GM21515 (cell line): ENCODE data around the gene RHOF.

ENCODE experiments used
- ATAC-seq: cut with Tn5 transposase; IDR thresholded peaks from one replicate; pipeline ENCODE4 v1.9.1; 2021; ENCODE audit not compliant: unreplicated experiment

Gene RHOF

GRCh38 chr12:121820056-121820455, 26.6 kb upstream of the RHOF start:
- no peak for ATAC-seq

DNA sequence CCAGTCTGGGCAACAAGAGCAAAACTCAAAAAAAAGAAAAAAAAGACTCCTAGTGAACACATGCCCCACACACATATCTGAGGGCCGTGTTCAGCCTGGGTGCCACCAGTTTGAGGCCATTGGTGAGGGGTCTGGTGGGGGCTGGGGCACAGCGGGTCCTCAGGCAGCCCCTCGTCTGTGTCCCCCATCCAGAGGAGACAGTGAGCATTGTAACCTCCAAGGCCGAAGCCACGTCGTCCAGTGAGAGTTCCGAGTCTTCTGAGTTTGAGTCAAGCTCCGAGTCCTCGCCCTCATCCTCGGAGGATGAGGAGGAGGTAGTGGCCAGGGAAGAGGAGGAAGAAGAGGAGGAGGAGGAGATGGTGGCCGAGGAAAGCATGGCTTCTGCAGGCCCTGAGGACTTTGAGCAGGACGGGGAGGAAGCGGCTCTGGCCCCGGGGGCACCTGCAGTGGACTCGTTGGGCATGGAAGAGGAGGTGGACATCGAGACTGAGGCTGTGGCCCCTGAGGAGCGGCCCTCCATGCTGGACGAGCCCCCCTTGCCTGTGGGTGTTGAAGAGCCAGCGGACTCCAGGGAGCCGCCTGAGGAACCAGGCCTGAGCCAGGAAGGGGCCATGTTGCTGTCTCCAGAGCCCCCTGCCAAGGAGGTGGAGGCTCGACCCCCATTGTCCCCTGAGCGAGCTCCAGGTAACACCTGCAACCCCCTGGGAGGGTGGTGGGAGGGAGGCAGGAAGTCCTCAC, 25.9 kb upstream of the RHOF start:
- ATAC-seq = no peak

DNA sequence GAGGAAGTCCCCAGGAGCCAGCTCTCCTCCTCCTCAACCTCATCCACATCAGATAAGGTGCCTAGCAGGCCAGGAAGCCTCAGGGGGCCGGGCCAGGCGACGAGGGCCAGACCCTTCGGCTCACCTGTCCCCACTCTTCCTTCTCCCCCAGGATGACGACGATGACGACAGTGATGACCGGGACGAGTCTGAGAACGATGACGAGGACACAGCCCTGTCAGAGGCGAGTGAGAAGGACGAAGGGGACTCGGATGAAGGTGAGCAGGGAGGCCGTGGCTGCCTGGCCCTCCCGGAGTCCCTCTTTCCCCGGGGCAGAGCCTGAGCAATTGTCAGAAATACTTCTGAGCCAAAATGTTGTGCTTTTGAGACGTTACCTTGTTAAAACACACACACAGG, 24.2 kb upstream of the RHOF start:
- no peak for ATAC-seq

DNA sequence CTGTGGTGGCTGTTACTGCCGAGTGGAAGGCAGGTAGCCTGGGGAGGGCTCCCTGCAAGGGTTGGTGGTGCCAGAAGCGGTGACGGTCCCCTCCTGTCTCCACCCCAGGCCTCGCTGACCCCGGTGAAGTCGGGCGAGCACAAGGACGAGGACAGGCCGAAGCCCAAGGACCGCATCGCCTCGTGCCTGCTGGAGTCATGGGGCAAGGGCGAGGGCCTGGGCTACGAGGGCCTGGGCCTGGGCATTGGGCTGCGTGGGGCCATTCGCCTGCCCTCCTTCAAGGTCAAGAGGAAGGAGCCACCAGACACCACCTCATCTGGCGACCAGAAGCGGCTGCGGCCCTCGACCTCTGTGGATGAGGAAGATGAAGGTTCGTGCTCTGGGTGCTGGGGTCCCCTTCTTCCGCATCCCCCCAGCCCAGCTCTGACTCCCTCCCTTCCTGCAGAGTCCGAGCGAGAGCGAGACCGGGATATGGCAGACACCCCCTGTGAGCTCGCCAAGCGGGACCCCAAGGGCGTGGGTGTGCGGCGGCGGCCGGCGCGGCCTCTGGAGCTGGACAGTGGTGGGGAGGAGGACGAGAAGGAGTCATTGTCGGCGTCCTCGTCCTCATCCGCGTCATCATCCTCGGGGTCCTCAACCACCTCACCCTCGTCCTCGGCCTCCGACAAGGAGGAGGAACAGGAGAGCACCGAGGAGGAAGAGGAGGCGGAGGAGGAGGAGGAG, 23.6 kb upstream of the RHOF start:
- no peak for ATAC-seq

- ATAC-seq = no peak
Observed at GRCh38 chr12:121815263-121815662, 21.8 kb upstream of the RHOF start.

DNA sequence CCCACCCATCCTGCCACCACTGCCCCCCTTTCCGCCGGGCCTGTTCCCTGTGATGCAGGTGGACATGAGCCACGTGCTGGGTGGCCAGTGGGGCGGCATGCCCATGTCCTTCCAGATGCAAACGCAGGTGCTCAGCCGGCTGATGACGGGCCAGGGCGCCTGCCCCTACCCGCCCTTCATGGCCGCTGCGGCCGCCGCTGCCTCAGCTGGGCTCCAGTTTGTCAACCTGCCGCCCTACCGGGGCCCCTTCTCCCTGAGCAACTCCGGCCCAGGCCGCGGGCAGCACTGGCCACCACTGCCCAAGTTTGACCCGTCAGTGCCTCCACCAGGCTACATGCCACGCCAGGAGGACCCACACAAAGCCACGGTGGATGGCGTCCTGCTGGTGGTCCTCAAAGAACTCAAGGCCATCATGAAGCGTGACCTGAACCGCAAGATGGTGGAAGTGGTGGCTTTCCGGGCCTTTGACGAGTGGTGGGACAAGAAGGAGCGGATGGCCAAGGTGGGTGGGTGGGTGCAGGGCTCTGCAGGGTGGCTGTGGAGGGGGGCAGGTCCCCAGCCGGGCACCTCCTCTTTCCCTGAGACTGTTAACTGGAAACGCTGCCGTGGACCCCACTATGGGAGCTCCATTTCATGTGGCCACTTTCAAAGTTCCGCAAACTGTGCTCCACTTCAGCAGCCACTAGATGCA, 21.1 kb upstream of the RHOF start:
- no peak for ATAC-seq

DNA sequence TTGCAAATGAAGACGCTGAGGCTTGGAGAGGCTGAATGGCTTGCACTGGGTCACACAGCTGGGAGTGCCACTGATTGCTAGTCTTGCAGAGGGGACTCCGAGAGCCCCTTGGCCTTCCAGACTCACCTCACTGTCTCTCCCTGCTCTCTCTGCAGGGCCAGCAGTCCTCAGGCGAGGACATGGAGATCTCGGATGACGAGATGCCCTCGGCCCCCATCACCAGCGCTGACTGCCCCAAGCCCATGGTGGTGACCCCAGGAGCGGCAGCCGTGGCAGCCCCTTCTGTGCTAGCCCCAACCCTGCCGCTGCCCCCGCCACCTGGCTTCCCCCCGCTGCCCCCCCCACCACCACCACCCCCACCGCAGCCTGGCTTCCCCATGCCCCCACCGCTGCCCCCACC, 20.5 kb upstream of the RHOF start:
- no peak for ATAC-seq

DNA sequence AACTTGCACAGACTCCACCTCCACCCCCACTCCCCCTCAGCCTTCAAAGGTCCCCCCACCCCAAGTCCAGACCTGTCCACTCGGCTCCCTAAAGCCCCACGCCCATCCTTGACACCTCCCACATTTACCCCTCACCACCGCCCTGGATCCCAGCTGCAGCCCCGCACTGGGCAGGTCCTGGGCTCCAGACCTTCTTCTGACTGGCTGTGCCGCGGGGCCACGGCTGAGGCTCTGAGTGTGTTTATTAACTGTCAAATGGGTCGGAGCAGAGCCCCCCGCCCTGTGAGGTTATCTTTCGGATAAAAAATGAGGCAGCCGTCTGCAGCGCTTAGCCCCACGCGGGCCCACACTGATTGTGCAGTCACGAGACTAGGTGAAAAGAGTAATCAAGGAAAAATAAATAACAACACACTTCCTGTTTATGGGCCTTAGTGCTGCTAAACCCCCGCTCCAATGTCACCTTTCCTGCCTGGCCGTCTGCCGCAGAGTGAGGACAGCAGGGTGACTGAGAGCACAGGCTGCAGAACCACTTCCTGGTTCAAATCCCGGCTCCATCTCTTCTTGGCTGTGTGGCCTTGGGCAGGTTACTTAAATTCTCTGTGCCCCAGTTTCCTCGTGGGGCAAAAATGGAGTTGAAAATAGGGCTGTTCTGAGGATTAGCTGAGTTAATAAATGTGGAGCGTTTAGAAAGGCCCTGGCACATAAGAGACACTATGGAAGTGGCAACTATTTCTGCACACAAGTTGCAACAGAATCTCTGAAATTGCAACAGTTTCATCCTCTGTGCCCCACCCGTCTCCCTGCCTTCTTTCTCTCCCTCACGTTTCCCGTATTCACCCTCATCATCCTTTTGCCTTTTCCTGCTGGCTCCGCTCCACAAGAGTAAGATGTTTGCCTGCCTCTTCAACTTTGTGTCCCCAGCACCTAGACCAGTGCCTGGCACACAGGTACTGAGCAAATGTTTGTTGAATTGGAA, 19.7 kb upstream of the RHOF start:
- ATAC-seq = no peak

GRCh38 chr12:121812320-121812871, 18.9 kb upstream of the RHOF start:
- no peak for ATAC-seq

- no peak for ATAC-seq
Observed at GRCh38 chr12:121811434-121812319, 18.2 kb upstream of the RHOF start.

DNA sequence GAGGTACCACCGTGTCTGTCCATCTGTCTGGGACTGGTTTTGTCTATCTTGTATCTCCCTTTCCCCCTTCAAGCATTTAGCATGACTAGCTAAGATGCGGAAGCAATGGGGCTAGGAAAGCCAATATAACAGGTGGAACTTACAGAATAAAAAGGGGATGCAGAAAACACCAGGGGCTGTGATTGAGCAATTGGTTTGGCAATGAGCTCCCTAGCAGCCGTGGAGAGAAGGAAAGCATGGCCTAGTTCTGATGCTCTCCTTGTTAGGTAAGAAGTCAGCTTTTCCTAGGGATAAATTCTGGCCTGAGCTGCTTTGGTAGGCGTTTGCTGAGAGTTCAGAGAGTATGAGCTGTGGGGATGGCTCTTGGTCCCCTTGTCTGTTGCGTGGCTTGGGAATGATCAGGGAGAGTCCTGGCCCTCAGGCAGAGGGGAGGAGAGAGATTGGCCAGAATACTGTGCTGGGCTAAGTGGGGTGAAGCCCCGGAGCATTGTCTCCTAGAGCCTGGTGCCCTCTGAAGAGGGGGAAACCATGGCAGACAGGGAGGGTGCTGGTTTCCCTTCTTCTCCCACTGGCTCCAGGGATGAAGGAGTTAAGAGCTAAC, 17.4 kb upstream of the RHOF start:
- ATAC-seq = no peak

DNA sequence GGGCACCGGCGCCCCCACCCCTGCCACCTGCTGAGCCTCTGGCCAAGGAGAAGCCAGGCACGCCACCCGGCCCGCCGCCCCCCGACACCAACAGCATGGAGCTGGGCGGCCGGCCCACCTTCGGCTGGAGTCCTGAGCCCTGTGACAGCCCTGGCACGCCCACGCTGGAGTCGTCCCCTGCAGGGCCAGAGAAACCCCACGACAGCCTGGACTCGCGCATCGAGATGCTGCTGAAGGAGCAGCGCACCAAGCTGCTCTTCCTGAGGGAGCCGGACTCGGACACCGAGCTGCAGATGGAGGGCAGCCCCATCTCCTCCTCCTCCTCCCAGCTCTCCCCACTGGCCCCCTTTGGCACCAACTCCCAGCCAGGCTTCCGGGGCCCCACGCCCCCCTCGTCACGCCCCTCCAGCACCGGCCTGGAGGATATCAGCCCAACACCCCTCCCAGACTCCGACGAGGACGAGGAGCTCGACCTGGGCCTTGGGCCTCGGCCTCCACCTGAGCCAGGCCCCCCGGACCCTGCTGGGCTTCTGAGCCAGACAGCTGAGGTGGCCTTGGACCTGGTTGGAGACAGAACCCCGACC, 16.8 kb upstream of the RHOF start:
- ATAC-seq = no peak

DNA sequence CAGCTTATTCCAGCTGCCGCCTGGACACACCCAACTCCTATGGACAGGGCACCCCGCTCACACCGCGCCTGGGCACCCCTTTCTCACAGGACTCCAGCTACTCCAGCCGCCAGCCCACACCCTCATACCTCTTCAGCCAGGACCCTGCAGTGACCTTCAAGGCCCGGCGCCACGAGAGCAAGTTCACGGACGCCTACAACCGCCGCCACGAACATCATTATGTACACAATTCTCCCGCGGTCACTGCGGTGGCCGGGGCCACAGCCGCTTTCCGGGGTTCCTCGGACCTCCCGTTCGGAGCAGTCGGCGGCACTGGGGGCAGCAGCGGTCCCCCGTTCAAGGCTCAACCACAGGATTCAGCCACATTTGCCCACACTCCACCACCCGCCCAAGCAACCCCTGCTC, 16.2 kb upstream of the RHOF start:
- no peak for ATAC-seq

- ATAC-seq = no peak
Observed at GRCh38 chr12:121808623-121809022, 15.1 kb upstream of the RHOF start.

GRCh38 chr12:121807642-121808347, 14.3 kb upstream of the RHOF start:
- ATAC-seq = no peak

GRCh38 chr12:121806546-121807423, 13.3 kb upstream of the RHOF start:
- ATAC-seq = no peak

DNA sequence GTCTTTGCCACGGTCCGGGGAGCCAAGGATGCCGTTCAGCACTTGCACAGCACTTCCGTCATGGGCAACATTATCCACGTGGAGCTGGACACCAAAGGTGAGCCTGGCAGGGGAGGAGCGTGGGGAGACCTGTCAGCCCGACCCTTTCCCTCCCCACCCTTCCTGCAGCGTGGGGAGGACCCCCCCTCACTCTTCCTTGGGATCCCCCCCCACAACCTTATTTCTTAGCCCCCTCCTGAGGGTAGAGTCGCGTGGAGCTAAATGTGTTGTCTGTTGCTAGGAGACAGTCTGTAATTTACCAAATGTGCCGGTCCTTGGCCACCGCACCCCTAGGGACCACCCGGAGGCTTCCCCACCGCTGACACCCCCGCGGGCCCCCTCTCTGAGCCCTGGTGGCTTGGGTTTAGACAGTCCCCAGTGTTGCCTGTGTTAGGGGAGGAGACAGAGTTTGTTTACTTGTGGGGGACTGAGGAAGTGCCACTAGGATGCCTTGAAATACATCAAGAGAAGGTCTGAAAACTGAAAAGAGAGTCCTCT, 12.6 kb upstream of the RHOF start:
- no peak for ATAC-seq
